Caco-2 (cell line): Measurements from ENCODE around the gene THOC6. TPM values are rescaled to one million over a fixed set of nuclear protein-coding genes. Genes with fewer than 3 reads are reported as not detected.
A peak's percentile ranks its signal among the peaks of the same experiment; 100 is the strongest.

ENCODE experiments used
- BruUV-seq: library from RNA; stranded (reverse); fragments of 400-500 nt; replicated peaks from 2 replicates; lab custom pipeline; 2021; lab: Mats Ljungman, UMichigan
- CTCF ChIA-PET: fragments of 300-600 bp; sonication (Branson Sonifier 250); formaldehyde crosslinking; loops from one replicate; lab custom pipeline; 2022; ENCODE audit warnings: antibody characterized with exemption; lab: Charles Lee
- POLR2A ChIA-PET: fragments of 300-600 bp; sonication (Branson Sonifier 250); formaldehyde crosslinking; loops from one replicate; lab custom pipeline; 2022; ENCODE audit warnings: antibody characterized with exemption; lab: Charles Lee
- DNase-seq, 2 experiments: peaks; one replicate each; pipeline versions ENCODE4 v3.0.0 to v3.0.0-alpha.2; 2020 to 2022
- H3K27me3 ChIP-seq: replicated peaks from 2 replicates; pipeline ENCODE4 v1.6.0; 2011; ENCODE audit warnings: low read length; ENCODE audit not compliant: control insufficient read depth, insufficient read depth
- H3K36me3 ChIP-seq: 2 replicates; pipeline ENCODE4 v1.5.1; 2011; ENCODE audit warnings: low read length; ENCODE audit not compliant: control insufficient read depth, insufficient read depth
- H3K4me1 ChIP-seq: fragments of 250-450 bp; sonication (Bioruptor Pico); 2 replicates; pipeline ENCODE4 v1.5.1; 2020; ENCODE audit warnings: mild to moderate bottlenecking
- H3K4me3 ChIP-seq: 2 replicates; pipeline ENCODE4 v1.5.1; 2011; ENCODE audit warnings: low read depth, mild to moderate bottlenecking, control low read depth, low read length
- H3K9me3 ChIP-seq: fragments of 250-450 bp; sonication (Bioruptor Pico); 2 replicates; pipeline ENCODE4 v1.5.1; 2020; ENCODE audit warnings: mild to moderate bottlenecking, moderate library complexity
- H3K27ac Mint-ChIP-seq: one replicate; pipeline ENCODE4 v1.8.0; 2022; ENCODE audit warnings: mixed read lengths; ENCODE audit not compliant: unreplicated experiment
- H3K27me3 Mint-ChIP-seq: one replicate; pipeline ENCODE4 v1.8.0; 2022; ENCODE audit warnings: mixed read lengths; ENCODE audit not compliant: insufficient read depth, unreplicated experiment
- H3K36me3 Mint-ChIP-seq: one replicate; pipeline ENCODE4 v1.8.0; 2022; ENCODE audit warnings: mild to moderate bottlenecking, mixed read lengths; ENCODE audit not compliant: insufficient read depth, unreplicated experiment
- H3K4me1 Mint-ChIP-seq: one replicate; pipeline ENCODE4 v1.8.0; 2022; ENCODE audit warnings: low read depth, mixed read lengths; ENCODE audit not compliant: unreplicated experiment
- H3K4me3 Mint-ChIP-seq: one replicate; pipeline ENCODE4 v1.8.0; 2022; ENCODE audit warnings: mild to moderate bottlenecking, moderate library complexity, mixed read lengths; ENCODE audit not compliant: unreplicated experiment
- H3K9me3 Mint-ChIP-seq: one replicate; pipeline ENCODE4 v1.8.0; 2022; ENCODE audit warnings: mixed read lengths; ENCODE audit not compliant: unreplicated experiment
- intact Hi-C: fragments of 100-400 bp; cut with micrococcal nuclease; formaldehyde crosslinking; loops from one replicate; pipeline ENCODE4 v1.10.0; 2022; ENCODE audit not compliant: unreplicated experiment
- total RNA-seq: library from RNA; stranded (reverse); gene quantifications from 2 replicates; pipeline ENCODE4 v1.2.3, GENCODE V29; 2022
- TF ChIP-seq, protein P1 (sequence below), 2 experiments: fragments of 200-600 bp in 1 of 2; IDR thresholded peaks; 1 replicate in 1 of 2; 2 replicates in 1 of 2; pipeline versions ENCODE4 v1.5.1 to v1.8.0; 2011 to 2022; ENCODE audit warnings: antibody characterized with exemption in 1 of 2, control low read depth in 1 of 2, inconsistent platforms in 1 of 2, low read depth in 1 of 2, low read length in 1 of 2, mild to moderate bottlenecking in 1 of 2, moderate library complexity in 1 of 2; ENCODE audit not compliant: insufficient read depth in 1 of 2, severe bottlenecking in 1 of 2, unreplicated experiment in 1 of 2

The THOC6 gene
- total RNA-seq, 1 experiment from 2014 or later = 48.0 TPM

DNA sequence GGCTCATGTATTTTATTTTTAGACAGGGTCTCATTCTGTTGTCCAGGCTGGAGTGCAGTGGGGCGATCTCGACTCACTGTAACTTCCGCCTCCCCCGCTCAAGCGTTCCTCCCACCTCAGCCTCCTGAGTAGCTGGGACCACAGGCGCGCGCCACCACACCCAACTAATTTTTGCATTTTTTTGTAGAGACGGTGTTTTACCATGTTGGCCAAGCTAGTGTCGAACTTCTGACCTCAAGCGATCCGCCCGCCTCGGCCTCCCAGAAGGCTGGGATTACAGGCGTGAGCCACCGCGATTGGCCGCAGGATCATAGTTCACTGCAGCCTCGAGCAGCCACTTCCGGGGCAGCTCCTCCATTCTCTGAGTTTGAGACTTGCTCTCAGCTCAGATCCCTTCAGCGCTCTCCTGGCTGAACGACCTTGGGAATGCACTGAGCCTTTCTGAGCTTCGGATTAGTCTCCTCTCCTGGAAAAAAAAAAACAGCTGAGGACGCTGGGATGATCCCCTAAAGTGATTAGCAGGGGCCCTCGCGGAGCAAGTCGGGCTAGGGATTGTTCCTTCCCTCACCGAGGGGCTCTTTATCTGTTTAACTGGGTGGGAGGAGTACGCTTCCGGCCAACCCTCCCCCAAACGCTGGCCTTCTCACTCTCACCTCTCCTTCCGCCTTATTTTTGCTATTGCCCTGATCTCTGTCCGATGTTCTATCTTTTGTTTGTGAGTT, 42.5 kb upstream of the THOC6 start:
- no peaks in the 10 kb centered on the region; the same call in 1 of the 2 replicates for H3K36me3 ChIP-seq
- no peaks in the 10 kb centered on the region for H3K9me3 ChIP-seq
- peak overlapping the region; percentile 91 for H3K4me3 Mint-ChIP-seq
- DNase-seq = no peak
- ChIA-PET POLR2A (interaction anchor here (1.5 to 1.7 kb wide), 2 partner anchors 17 to 22 kb away, joined by 5 read pairs; partner anchors contain the start of gene KREMEN2), CTCF (interaction anchor here (0.6 to 1.6 kb wide), 2 partner anchors 16 to 43 kb away, joined by 4 to 6 read pairs; no protein-coding TSS in a partner anchor)
- H3K27me3 ChIP-seq = no peaks in the 10 kb centered on the region
- H3K4me1 ChIP-seq = peaks cover 16% of the 10 kb centered on the region
- no peaks in the 10 kb centered on the region for H3K9me3 Mint-ChIP-seq
- H3K27ac Mint-ChIP-seq = peak overlapping the region; percentile 21
- no TSS peak for BruUV-seq
- no peaks in the 10 kb centered on the region for H3K27me3 Mint-ChIP-seq
- TF ChIP-seq, protein P1, sequence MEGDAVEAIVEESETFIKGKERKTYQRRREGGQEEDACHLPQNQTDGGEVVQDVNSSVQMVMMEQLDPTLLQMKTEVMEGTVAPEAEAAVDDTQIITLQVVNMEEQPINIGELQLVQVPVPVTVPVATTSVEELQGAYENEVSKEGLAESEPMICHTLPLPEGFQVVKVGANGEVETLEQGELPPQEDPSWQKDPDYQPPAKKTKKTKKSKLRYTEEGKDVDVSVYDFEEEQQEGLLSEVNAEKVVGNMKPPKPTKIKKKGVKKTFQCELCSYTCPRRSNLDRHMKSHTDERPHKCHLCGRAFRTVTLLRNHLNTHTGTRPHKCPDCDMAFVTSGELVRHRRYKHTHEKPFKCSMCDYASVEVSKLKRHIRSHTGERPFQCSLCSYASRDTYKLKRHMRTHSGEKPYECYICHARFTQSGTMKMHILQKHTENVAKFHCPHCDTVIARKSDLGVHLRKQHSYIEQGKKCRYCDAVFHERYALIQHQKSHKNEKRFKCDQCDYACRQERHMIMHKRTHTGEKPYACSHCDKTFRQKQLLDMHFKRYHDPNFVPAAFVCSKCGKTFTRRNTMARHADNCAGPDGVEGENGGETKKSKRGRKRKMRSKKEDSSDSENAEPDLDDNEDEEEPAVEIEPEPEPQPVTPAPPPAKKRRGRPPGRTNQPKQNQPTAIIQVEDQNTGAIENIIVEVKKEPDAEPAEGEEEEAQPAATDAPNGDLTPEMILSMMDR (IDR thresholded peaks at IDR 0.05; ENCODE audit: insufficient read depth in 1 of 2, low read depth in 1 of 2, low read length in 1 of 2, severe bottlenecking in 1 of 2, unreplicated experiment in 1 of 2) = no peak
- H3K4me3 ChIP-seq = peak overlapping the region; percentile 82; the same call in 1 of the 2 replicates
- intact Hi-C loops = loop anchor here (1.0 kb wide), 1 partner anchor 43 kb away; the partner anchor contains the start of gene THOC6
- H3K4me1 Mint-ChIP-seq = no peaks in the 10 kb centered on the region
- H3K36me3 Mint-ChIP-seq = peaks cover 12% of the 10 kb centered on the region

- H3K36me3 Mint-ChIP-seq = peaks cover 12% of the 10 kb centered on the region
- intact Hi-C loops = loop anchor here (1.0 kb wide), 1 partner anchor 42 kb away; the partner anchor contains the start of gene THOC6
- TF ChIP-seq, protein P1 (IDR thresholded peaks at IDR 0.05; ENCODE audit: insufficient read depth in 1 of 2, low read depth in 1 of 2, low read length in 1 of 2, severe bottlenecking in 1 of 2, unreplicated experiment in 1 of 2) = no peak
- H3K4me1 ChIP-seq = peaks cover 16% of the 10 kb centered on the region
- ChIA-PET POLR2A (interaction anchor here (1.7 kb wide), 1 partner anchor 18 kb away, joined by 5 read pairs; the partner anchor contains the start of gene KREMEN2), CTCF (interaction anchor here (1.6 kb wide), 1 partner anchor 17 kb away, joined by 4 read pairs; no protein-coding TSS in a partner anchor)
- peak overlapping the region; percentile 91 for H3K4me3 Mint-ChIP-seq
- no TSS peak for BruUV-seq
- peak overlapping the region; percentile 21 for H3K27ac Mint-ChIP-seq
- H3K27me3 ChIP-seq = no peaks in the 10 kb centered on the region
- H3K9me3 Mint-ChIP-seq = no peaks in the 10 kb centered on the region
- DNase-seq = no peak
- no peaks in the 10 kb centered on the region for H3K9me3 ChIP-seq
- no peak overlapping the region for H3K4me3 ChIP-seq
- H3K27me3 Mint-ChIP-seq = no peaks in the 10 kb centered on the region
- no peaks in the 10 kb centered on the region for H3K4me1 Mint-ChIP-seq
- H3K36me3 ChIP-seq = no peaks in the 10 kb centered on the region; the same call in 1 of the 2 replicates
Observed at GRCh38 chr16:2981899-2982250, 42.0 kb upstream of the THOC6 start.

DNA sequence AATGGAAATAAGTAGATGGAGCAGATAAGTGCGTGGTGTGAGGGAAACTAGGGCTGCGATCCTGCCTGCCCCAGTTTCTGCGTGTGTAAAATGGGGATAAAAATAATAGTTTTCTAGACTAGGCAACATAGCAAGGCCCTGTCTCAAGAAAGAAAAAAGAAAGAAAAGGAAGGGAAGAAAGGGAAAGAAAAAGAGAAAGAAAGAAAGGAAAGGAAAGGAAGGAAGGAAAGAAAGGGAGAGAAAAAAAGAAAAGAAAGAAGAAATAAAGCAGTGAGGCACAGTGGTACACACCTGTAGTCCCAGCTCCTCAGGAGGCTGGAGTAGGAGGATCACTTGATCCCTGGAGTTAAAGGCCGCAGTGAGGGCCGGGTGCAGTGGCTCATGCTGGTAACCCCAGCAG, 41.4 kb upstream of the THOC6 start:
- H3K27me3 Mint-ChIP-seq = no peaks in the 10 kb centered on the region
- Histone ChIP-seq H3K9me3 (no peaks in the 10 kb centered on the region), H3K27me3 (no peaks in the 10 kb centered on the region), H3K36me3 (no peaks in the 10 kb centered on the region), H3K4me1 (peaks cover 16% of the 10 kb centered on the region), H3K4me3 (no peak overlapping the region)
- BruUV-seq = no TSS peak
- TF ChIP-seq, protein P1 (IDR thresholded peaks at IDR 0.05; ENCODE audit: insufficient read depth in 1 of 2, low read depth in 1 of 2, low read length in 1 of 2, severe bottlenecking in 1 of 2, unreplicated experiment in 1 of 2) = no peak
- no peak overlapping the region for H3K4me3 Mint-ChIP-seq
- H3K9me3 Mint-ChIP-seq = no peaks in the 10 kb centered on the region
- DNase-seq = no peak
- ChIA-PET POLR2A (no interaction called here), CTCF (no interaction called here)
- intact Hi-C loops = no loop called here
- peaks cover 12% of the 10 kb centered on the region for H3K36me3 Mint-ChIP-seq
- H3K27ac Mint-ChIP-seq = peak overlapping the region; percentile 21
- H3K4me1 Mint-ChIP-seq = no peaks in the 10 kb centered on the region
